Tibial nerve (tissue), 4 donors: ENCODE data around the gene ITGAD. TPM values are rescaled to one million over a fixed set of nuclear protein-coding genes. Genes with fewer than 3 reads are reported as not detected.

Experiments used
- DNase-seq, 2 donors: peaks; one replicate each; pipeline ENCODE4 v3.0.0-alpha.2; 2019; ENCODE audit warnings: low spot score in 2 of 2
- H3K27ac ChIP-seq, 4 donors: fragments of 200-600 bp; sonication (generic) in 3 of 4; one replicate each; pipeline ENCODE4 v1.5.1; 2017 to 2019; ENCODE audit warnings: mild to moderate bottlenecking in 1 of 4
- H3K27me3 ChIP-seq, 2 donors: fragments of 200-600 bp; sonication (generic) in 1 of 2; one replicate each; pipeline versions ENCODE4 v1.5.1 to v1.6.0; 2017 to 2019
- H3K36me3 ChIP-seq, 3 donors: fragments of 200-600 bp; sonication (generic); one replicate each; pipeline ENCODE4 v1.5.1; 2018 to 2019
- H3K4me1 ChIP-seq, 4 donors: fragments of 200-600 bp; sonication (generic) in 3 of 4; one replicate each; pipeline ENCODE4 v1.5.1; 2017 to 2019
- H3K4me3 ChIP-seq, 4 donors: fragments of 200-600 bp; sonication (generic) in 3 of 4; one replicate each; pipeline ENCODE4 v1.5.1; 2017 to 2019; ENCODE audit warnings: mild to moderate bottlenecking in 1 of 4, moderate library complexity in 1 of 4
- H3K9me3 ChIP-seq, 4 donors: fragments of 200-600 bp; sonication (generic) in 3 of 4; one replicate each; pipeline ENCODE4 v1.5.1; 2017 to 2019
- CTCF ChIP-seq, 5 experiments: fragments of 200-600 bp in 3 of 5; fragments of 450-650 bp in 2 of 5; sonication (generic) in 3 of 5; IDR thresholded peaks; one replicate each; pipeline ENCODE4 v1.5.1; 2016 to 2019; ENCODE audit warnings: antibody characterized with exemption in 5 of 5, mild to moderate bottlenecking in 3 of 5, moderate library complexity in 2 of 5
- EP300 ChIP-seq, 2 donors: sonication (generic); formaldehyde crosslinking; IDR thresholded peaks; one replicate each; pipeline ENCODE4 v1.6.1; 2017; ENCODE audit warnings: antibody characterized with exemption in 2 of 2, mild to moderate bottlenecking in 1 of 2
- POLR2A ChIP-seq, 2 donors: fragments of 450-650 bp; IDR thresholded peaks; one replicate each; pipeline ENCODE4 v1.6.1; 2017; ENCODE audit warnings: antibody characterized with exemption in 2 of 2, mild to moderate bottlenecking in 2 of 2, moderate library complexity in 2 of 2
- WGBS, 2 donors: methylation state at CpG; one replicate each; pipeline ENCODE4 v1.1.5; 2018; 5-methylcytosine and 5-hydroxymethylcytosine counted together
- total RNA-seq, 4 donors: library from RNA; depleted of rRNA; stranded (reverse); fragments of >200 nt; gene quantifications; one replicate each; pipeline ENCODE4 v1.1.0, GENCODE V29; 2016

The ITGAD gene
- total RNA-seq, 4 donors from 2014 or later: under 0.01 to 0.22 TPM; not detected in 2

DNA sequence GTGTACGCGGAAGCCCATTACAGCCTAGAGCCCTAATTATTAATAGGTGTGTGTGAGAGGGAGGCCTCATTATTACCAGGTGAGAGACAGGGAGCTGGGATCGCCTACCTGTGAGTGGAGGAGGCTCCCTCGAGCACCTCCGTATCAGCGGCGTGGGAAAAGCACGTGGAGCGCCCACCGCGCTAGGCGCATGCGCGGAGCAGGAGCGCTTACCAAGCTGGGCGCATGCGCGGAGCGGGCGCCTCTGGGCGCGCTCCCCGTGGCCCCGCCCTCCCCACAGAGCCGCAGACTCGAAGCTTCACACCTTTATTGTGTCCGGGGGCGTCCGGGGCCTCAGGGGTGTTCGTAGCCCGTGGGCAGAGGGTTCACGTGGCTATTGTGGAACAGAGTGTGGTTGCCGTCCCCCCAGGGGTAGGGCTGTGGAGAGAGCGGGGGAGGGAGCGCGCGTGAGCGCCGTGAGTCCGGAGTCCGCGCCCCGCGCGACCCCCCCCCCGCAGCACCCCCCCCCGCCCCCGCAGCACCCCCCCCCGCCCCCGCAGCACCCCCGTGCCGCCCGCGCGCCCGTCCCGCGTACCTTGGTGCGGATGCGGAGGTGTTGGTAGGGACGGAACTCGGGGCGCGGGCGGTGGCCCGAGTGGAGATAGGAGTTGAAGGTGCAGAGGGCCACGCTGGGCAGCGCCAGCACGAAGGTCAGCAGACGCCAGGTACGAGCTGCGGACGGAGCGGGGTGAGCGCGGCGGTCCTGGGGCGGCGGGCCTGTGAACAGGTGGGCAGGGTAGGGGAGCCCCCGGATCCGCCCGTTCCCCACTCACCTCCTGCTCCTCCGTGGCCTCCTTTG lies 34.5 kb downstream of the ITGAD start:
- TF ChIP-seq CTCF (IDR thresholded peaks at IDR 0.05) (no peak), EP300 (IDR thresholded peaks at IDR 0.05) (no peak), POLR2A (IDR thresholded peaks at IDR 0.05) (no peak)
- DNase-seq: peak in 1 of 2 donors; percentile 15
- no peaks in the 10 kb centered on the region for H3K27me3 ChIP-seq
- peak overlapping the region; percentile 13 to 56 (median 27) for H3K4me3 ChIP-seq
- 20 to 39% methylated on average over 38 to 53 of the region's 83 CpGs for WGBS, 2 donors
- no peaks in the 10 kb centered on the region for H3K9me3 ChIP-seq
- H3K27ac ChIP-seq: peak overlapping the region in 1 of 4 donors; percentile 45
- no peaks in the 10 kb centered on the region for H3K36me3 ChIP-seq
- peaks cover 0 to 11% (median 4%) of the 10 kb centered on the region in 4 donors for H3K4me1 ChIP-seq

GRCh38 chr16:31428279-31428597 lies 35.1 kb downstream of the ITGAD start, which contains the start of gene COX6A2:
TSS of gene COX6A2 (minus strand) at chr16:31428360. CDS start at chr16:31428325, 35 bp downstream.
- Histone ChIP-seq H3K27me3 (no peaks in the 10 kb centered on the region), H3K4me1 (peaks cover 0 to 11% (median 4%) of the 10 kb centered on the region in 4 donors), H3K9me3 (no peaks in the 10 kb centered on the region), H3K36me3 (no peaks in the 10 kb centered on the region), H3K4me3 (peak within 1 kb of the TSS; percentile 13 to 56 (median 27)), H3K27ac (peak within 1 kb of the TSS in 1 of 4 donors; percentile 45)
- WGBS, 2 donors: 46 to 57% methylated on average over 2 to 7 of the region's 7 CpGs
- DNase-seq: no peak
- TF ChIP-seq CTCF (IDR thresholded peaks at IDR 0.05): no peak
- TF ChIP-seq EP300 (IDR thresholded peaks at IDR 0.05): no peak
- no peak for TF ChIP-seq POLR2A (IDR thresholded peaks at IDR 0.05)

DNA sequence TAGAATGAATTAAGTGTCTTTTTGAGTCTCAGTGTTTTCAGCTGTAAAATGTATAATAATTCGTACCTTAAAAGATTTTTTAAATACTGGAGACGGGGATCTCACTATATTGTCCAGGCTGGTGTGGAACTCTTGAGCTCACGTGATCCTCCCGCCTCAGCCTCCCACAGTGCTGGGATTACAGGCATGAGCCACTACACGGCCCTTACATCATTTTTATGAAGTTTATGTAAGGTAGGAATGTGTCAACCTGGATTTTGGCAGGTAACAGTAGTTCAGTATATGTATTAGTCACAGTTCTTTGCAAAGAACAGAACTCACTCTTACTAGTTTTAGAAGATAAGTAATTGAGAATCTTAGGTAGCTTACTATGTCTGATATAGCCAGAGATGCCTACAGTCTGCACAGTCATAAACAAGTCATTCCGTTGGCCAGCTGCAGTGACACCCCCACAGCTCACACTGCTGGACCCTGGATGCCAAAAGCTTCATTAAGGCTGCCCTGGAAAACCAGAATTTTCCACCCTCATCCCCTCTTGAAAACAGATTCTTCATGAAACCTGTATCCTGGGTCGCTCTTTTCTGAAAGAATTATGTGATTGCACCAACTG lies 35.6 kb downstream of the ITGAD start:
- TF ChIP-seq POLR2A (IDR thresholded peaks at IDR 0.05) (no peak), EP300 (IDR thresholded peaks at IDR 0.05) (no peak), CTCF (IDR thresholded peaks at IDR 0.05) (no peak)
- no peak for DNase-seq
- H3K9me3 ChIP-seq: no peaks in the 10 kb centered on the region
- H3K27ac ChIP-seq: no peak overlapping the region
- no peaks in the 10 kb centered on the region for H3K27me3 ChIP-seq
- no peak overlapping the region for H3K4me3 ChIP-seq
- WGBS, 2 donors: 68 to 70% methylated on average over 7 of the region's 7 CpGs
- H3K36me3 ChIP-seq: no peaks in the 10 kb centered on the region
- H3K4me1 ChIP-seq: peaks cover 0 to 11% (median 4%) of the 10 kb centered on the region in 4 donors

DNA sequence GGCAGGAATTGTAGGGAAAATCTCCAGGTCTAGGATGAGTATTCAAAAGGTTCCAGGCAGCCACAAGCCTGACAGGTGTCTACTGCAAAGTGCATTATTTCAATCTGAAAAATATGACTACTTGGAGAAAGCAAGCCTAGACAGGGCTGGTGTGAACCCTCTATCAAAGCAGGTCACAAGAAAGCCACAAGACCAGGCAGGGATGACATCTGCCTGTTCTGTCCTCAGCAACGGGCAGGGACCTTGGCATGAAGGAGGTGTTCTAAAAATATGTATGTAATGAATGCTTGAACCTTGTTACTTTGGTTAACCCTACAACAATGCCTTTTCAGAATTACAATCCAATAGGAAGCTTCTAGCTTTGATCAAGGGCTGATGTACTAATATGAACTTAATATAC lies 36.2 kb downstream of the ITGAD start:
- Histone ChIP-seq H3K27me3 (no peaks in the 10 kb centered on the region), H3K36me3 (no peaks in the 10 kb centered on the region), H3K27ac (no peak overlapping the region), H3K9me3 (no peaks in the 10 kb centered on the region), H3K4me1 (peaks cover 0 to 11% (median 4%) of the 10 kb centered on the region in 4 donors), H3K4me3 (no peak overlapping the region)
- WGBS, 2 donors: 5 to 13% methylated on average over 1 of the region's 1 CpG
- DNase-seq: no peak
- TF ChIP-seq EP300 (IDR thresholded peaks at IDR 0.05) (no peak), CTCF (IDR thresholded peaks at IDR 0.05) (no peak), POLR2A (IDR thresholded peaks at IDR 0.05) (no peak)

DNA sequence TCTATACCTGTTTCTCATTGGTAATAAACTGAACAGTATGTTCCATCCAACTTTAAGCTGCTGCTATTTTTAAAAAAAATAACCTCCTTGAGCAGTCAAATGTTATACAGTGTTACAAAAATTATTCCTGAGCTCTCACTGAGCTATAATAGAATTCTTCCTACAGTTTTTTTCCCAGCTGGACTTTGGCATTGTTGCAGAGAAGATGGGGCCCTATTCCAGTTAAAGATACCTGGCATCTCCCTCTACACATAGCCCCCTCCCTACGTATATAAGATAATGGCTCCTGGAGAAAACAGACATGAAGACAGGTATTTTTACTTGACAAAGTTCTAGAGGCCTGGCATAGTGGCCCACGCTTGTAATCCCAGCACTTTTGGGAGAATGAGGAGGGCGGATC lies 36.7 kb downstream of the ITGAD start:
- TF ChIP-seq CTCF (IDR thresholded peaks at IDR 0.05) (no peak), POLR2A (IDR thresholded peaks at IDR 0.05) (no peak), EP300 (IDR thresholded peaks at IDR 0.05) (no peak)
- Histone ChIP-seq H3K9me3 (no peaks in the 10 kb centered on the region), H3K4me1 (peaks cover 0 to 11% (median 4%) of the 10 kb centered on the region in 4 donors), H3K4me3 (no peak overlapping the region), H3K27me3 (no peaks in the 10 kb centered on the region), H3K27ac (no peak overlapping the region), H3K36me3 (no peaks in the 10 kb centered on the region)
- WGBS, 2 donors: 85 to 88% methylated on average over 3 of the region's 3 CpGs
- DNase-seq: no peak
